H9 (cell line): ENCODE data around the gene PAX8. TPM values are rescaled to one million over a fixed set of nuclear protein-coding genes. Genes with fewer than 3 reads are reported as not detected.

Experiments
- DNase-seq: peaks from one replicate; pipeline ENCODE4 v3.0.0-alpha.2; 2017
- H2AFZ ChIP-seq: one replicate; pipeline ENCODE4 v1.6.1; 2013; ENCODE audit warnings: mild to moderate bottlenecking, low read length, control low read depth, moderate library complexity
- H2AK5ac ChIP-seq: 2 replicates; pipeline ENCODE4 v1.6.1; 2013; ENCODE audit warnings: low read length, control low read depth, mixed read lengths; ENCODE audit not compliant: insufficient read length
- H2BK120ac ChIP-seq: one replicate; pipeline ENCODE4 v1.6.1; 2013; ENCODE audit warnings: low read depth, mild to moderate bottlenecking, low read length, control low read depth, inconsistent platforms; ENCODE audit not compliant: poor library complexity, severe bottlenecking
- H2BK12ac ChIP-seq: 2 replicates; pipeline ENCODE4 v1.6.1; 2013; ENCODE audit warnings: low read length, control low read depth, mixed read lengths, low read depth; ENCODE audit not compliant: insufficient read length
- H2BK15ac ChIP-seq: 2 replicates; pipeline ENCODE4 v1.6.1; 2013; ENCODE audit warnings: low read depth, low read length, control low read depth
- H2BK20ac ChIP-seq: one replicate; pipeline ENCODE4 v1.6.1; 2013; ENCODE audit warnings: low read depth, mild to moderate bottlenecking, low read length, control low read depth, inconsistent platforms; ENCODE audit not compliant: poor library complexity, severe bottlenecking
- H2BK5ac ChIP-seq: 2 replicates; pipeline ENCODE4 v1.6.1; 2013; ENCODE audit warnings: low read length, control low read depth, mixed read lengths; ENCODE audit not compliant: insufficient read length
- H3K14ac ChIP-seq: 2 replicates; pipeline ENCODE4 v1.6.1; 2013; ENCODE audit warnings: low read length, control low read depth; ENCODE audit not compliant: insufficient read depth
- H3K18ac ChIP-seq: 2 replicates; pipeline ENCODE4 v1.6.1; 2013; ENCODE audit warnings: low read depth, mild to moderate bottlenecking, mixed read lengths, low read length, control low read depth; ENCODE audit not compliant: insufficient read length
- H3K23ac ChIP-seq: 2 replicates; pipeline ENCODE4 v1.6.1; 2013; ENCODE audit warnings: low read length, control low read depth, mixed read lengths, low read depth; ENCODE audit not compliant: insufficient read length
- H3K23me2 ChIP-seq: 2 replicates; pipeline ENCODE4 v1.6.1; 2013; ENCODE audit warnings: low read depth, mild to moderate bottlenecking, mixed read lengths, low read length, control low read depth; ENCODE audit not compliant: insufficient read length, poor library complexity, severe bottlenecking
- H3K27ac ChIP-seq: 2 replicates; pipeline ENCODE4 v1.5.1; 2013; ENCODE audit warnings: low read length, control low read depth, mixed read lengths, low read depth; ENCODE audit not compliant: insufficient read length
- H3K27me3 ChIP-seq: 2 replicates; pipeline ENCODE4 v1.6.1; 2013; ENCODE audit warnings: low read length, control low read depth, inconsistent platforms; ENCODE audit not compliant: insufficient read depth
- H3K4ac ChIP-seq: 2 replicates; pipeline ENCODE4 v1.6.1; 2013; ENCODE audit warnings: low read depth, mild to moderate bottlenecking, control low read depth, inconsistent platforms, low read length, moderate library complexity
- H3K4me1 ChIP-seq: 2 replicates; pipeline ENCODE4 v1.6.1; 2013; ENCODE audit warnings: low read length, control low read depth, inconsistent platforms; ENCODE audit not compliant: insufficient read depth
- H3K4me2 ChIP-seq: 2 replicates; pipeline ENCODE4 v1.6.1; 2013; ENCODE audit warnings: low read length, control low read depth, mixed read lengths; ENCODE audit not compliant: insufficient read length, insufficient read depth
- H3K56ac ChIP-seq: 2 replicates; pipeline ENCODE4 v1.6.1; 2013; ENCODE audit warnings: low read depth, mild to moderate bottlenecking, mixed read lengths, low read length, control low read depth; ENCODE audit not compliant: insufficient read length
- H3K79me1 ChIP-seq: 2 replicates; pipeline ENCODE4 v1.6.1; 2013; ENCODE audit warnings: low read depth, mild to moderate bottlenecking, moderate library complexity, low read length, control low read depth, inconsistent platforms; ENCODE audit not compliant: insufficient read depth, poor library complexity, severe bottlenecking
- H3K79me2 ChIP-seq: 2 replicates; pipeline ENCODE4 v1.6.1; 2013; ENCODE audit warnings: low read length, control low read depth, inconsistent platforms; ENCODE audit not compliant: insufficient read depth
- H3K9ac ChIP-seq: 2 replicates; pipeline ENCODE4 v1.6.1; 2013; ENCODE audit warnings: low read length, control low read depth, mixed read lengths; ENCODE audit not compliant: insufficient read length; ENCODE audit errors: extremely low read depth
- H3K9me3 ChIP-seq: one replicate; pipeline ENCODE4 v1.6.1; 2013; ENCODE audit warnings: low read depth, low read length, inconsistent platforms; ENCODE audit not compliant: control insufficient read depth
- H3T11ph ChIP-seq: one replicate; pipeline ENCODE4 v1.6.1; 2013; ENCODE audit warnings: mild to moderate bottlenecking, low read length, control low read depth, inconsistent platforms
- H4K20me1 ChIP-seq: one replicate; pipeline ENCODE4 v1.6.1; 2013; ENCODE audit not compliant: control insufficient read depth, insufficient read length, insufficient read depth
- H4K5ac ChIP-seq: 2 replicates; pipeline ENCODE4 v1.6.1; 2013; ENCODE audit warnings: low read depth, mild to moderate bottlenecking, mixed read lengths, low read length, control low read depth; ENCODE audit not compliant: insufficient read length
- H4K8ac ChIP-seq: replicated peaks from 2 replicates; pipeline ENCODE4 v1.6.1; 2013; ENCODE audit warnings: low read length, control low read depth, mixed read lengths, low read depth; ENCODE audit not compliant: insufficient read length
- H4K91ac ChIP-seq: 2 replicates; pipeline ENCODE4 v1.6.1; 2013; ENCODE audit warnings: low read depth, mild to moderate bottlenecking, moderate library complexity, mixed read lengths, low read length, control low read depth; ENCODE audit not compliant: insufficient read length
- H3K27ac Mint-ChIP-seq, 3 experiments: 2 replicates in 2 of 3; 3 replicates in 1 of 3; pipeline ENCODE4 v1.8.0; 2020 to 2021; ENCODE audit warnings: mixed read lengths in 3 of 3, mild to moderate bottlenecking in 1 of 3, moderate library complexity in 1 of 3
- H3K27me3 Mint-ChIP-seq: 2 replicates; pipeline ENCODE4 v1.8.0; 2021; ENCODE audit warnings: low read depth, mild to moderate bottlenecking, moderate library complexity, mixed read lengths
- H3K36me3 Mint-ChIP-seq, 3 experiments: 2 replicates in 2 of 3; 3 replicates in 1 of 3; pipeline ENCODE4 v1.8.0; 2020 to 2021; ENCODE audit warnings: low read depth in 3 of 3, mixed read lengths in 3 of 3; ENCODE audit not compliant: insufficient read depth in 1 of 3
- H3K4me1 Mint-ChIP-seq, 2 experiments: 2 replicates each; pipeline ENCODE4 v1.8.0; 2020; ENCODE audit warnings: mixed read lengths in 2 of 2
- H3K4me3 Mint-ChIP-seq, 2 experiments: 2 replicates in 1 of 2; 3 replicates in 1 of 2; pipeline ENCODE4 v1.8.0; 2020 to 2021; ENCODE audit warnings: mild to moderate bottlenecking in 2 of 2, mixed read lengths in 2 of 2, moderate library complexity in 1 of 2
- H3K9me3 Mint-ChIP-seq, 2 experiments: 2 replicates in 1 of 2; 3 replicates in 1 of 2; pipeline ENCODE4 v1.8.0; 2020; ENCODE audit warnings: mild to moderate bottlenecking in 2 of 2, mixed read lengths in 2 of 2, moderate library complexity in 1 of 2
- WGBS: extraction: QIAGEN DNeasy Blood & Tissue Kit; methylation state at CpG from one replicate; pipeline ENCODE4 v1.1.7; 2013; ENCODE audit warnings: missing lambda C conversion rate, low lambda C conversion rate, mixed read lengths; ENCODE audit not compliant: insufficient read length; ENCODE audit errors: extremely low coverage; 5-methylcytosine and 5-hydroxymethylcytosine counted together
- total RNA-seq: library from RNA; stranded (reverse); gene quantifications from 2 replicates; pipeline ENCODE4 v1.2.1, GENCODE V29; 2021
- TF ChIP-seq, protein P1 (sequence below): fragments of 200-600 bp; sonication (generic); conservative IDR thresholded peaks from 3 replicates; pipeline ENCODE4 v1.8.0; 2021; ENCODE audit warnings: antibody characterized with exemption, mild to moderate bottlenecking

PAX8 gene
- total RNA-seq, 1 experiment from 2014 or later: not detected

DNA sequence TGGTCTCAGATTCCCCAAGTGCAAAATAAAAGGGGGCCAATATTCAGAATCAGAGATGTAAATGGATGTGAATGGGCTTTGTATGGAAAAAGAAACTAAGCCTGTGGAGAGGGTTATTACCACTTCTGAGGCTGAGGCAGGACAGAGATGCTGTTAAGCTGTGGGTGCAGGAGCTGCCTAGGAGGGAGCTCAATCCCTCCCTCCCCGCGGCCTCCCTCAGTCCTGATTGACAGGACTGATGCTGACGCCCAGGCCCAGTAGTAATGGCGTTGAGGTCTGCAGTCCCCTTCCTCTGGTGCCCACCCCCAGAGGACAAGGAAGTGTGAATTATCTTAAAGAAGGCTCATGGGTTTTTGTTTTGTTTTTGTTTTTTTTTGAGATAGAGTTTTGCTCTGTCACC, 64.6 kb downstream of the PAX8 start:
- Histone ChIP-seq H3K4me1 (no peaks in the 10 kb centered on the region; the same call in 1 of the 2 replicates), H3T11ph (no peak overlapping the region), H3K4ac (no peak overlapping the region), H3K14ac (no peak overlapping the region), H2BK15ac (no peak overlapping the region), H3K27me3 (no peaks in the 10 kb centered on the region), H4K8ac (no peak overlapping the region), H3K18ac (no peak overlapping the region), H3K56ac (no peak overlapping the region), H4K20me1 (no peaks in the 10 kb centered on the region), H3K79me1 (no peaks in the 10 kb centered on the region), H2AFZ (no peak overlapping the region), H4K5ac (no peak overlapping the region), H2BK120ac (no peak overlapping the region), H4K91ac (no peak overlapping the region), H3K79me2 (no peaks in the 10 kb centered on the region), H2BK5ac (no peak overlapping the region), H3K9me3 (no peaks in the 10 kb centered on the region), H3K4me2 (no peak overlapping the region), H3K23me2 (no peaks in the 10 kb centered on the region), H2BK20ac (no peak overlapping the region), H3K9ac (no peak overlapping the region), H3K27ac (no peak overlapping the region), H2AK5ac (no peak overlapping the region), H2BK12ac (no peak overlapping the region), H3K23ac (no peak overlapping the region)
- Mint-ChIP-seq H3K36me3 (no peaks in the 10 kb centered on the region), H3K27ac (no peak overlapping the region), H3K9me3 (no peaks in the 10 kb centered on the region), H3K4me1 (peaks cover 26 to 55% of the 10 kb centered on the region in 2 experiments), H3K27me3 (peaks cover 7% of the 10 kb centered on the region), H3K4me3 (no peak overlapping the region)
- DNase-seq: no peak
- WGBS: no CpG with 5 or more reads among the region's 4 CpGs
- TF ChIP-seq, protein P1, sequence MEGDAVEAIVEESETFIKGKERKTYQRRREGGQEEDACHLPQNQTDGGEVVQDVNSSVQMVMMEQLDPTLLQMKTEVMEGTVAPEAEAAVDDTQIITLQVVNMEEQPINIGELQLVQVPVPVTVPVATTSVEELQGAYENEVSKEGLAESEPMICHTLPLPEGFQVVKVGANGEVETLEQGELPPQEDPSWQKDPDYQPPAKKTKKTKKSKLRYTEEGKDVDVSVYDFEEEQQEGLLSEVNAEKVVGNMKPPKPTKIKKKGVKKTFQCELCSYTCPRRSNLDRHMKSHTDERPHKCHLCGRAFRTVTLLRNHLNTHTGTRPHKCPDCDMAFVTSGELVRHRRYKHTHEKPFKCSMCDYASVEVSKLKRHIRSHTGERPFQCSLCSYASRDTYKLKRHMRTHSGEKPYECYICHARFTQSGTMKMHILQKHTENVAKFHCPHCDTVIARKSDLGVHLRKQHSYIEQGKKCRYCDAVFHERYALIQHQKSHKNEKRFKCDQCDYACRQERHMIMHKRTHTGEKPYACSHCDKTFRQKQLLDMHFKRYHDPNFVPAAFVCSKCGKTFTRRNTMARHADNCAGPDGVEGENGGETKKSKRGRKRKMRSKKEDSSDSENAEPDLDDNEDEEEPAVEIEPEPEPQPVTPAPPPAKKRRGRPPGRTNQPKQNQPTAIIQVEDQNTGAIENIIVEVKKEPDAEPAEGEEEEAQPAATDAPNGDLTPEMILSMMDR: no peak
